GM19023 (cell line): Measurements from ENCODE around the gene CDK5RAP2.

Experiments
- ATAC-seq: cut with Tn5 transposase; IDR thresholded peaks from one replicate; pipeline ENCODE4 v1.9.1; 2021; ENCODE audit warnings: mild to moderate bottlenecking, moderate library complexity; ENCODE audit not compliant: unreplicated experiment

Gene CDK5RAP2

GRCh38 chr9:120362446-120362845, 217.5 kb downstream of the CDK5RAP2 start:
- no peak for ATAC-seq

- no peak for ATAC-seq
These were observed 218.4 kb downstream of the CDK5RAP2 start for GRCh38 chr9:120361551-120361950.

- no peak for ATAC-seq
These were observed 219.5 kb downstream of the CDK5RAP2 start for GRCh38 chr9:120360510-120360909.

GRCh38 chr9:120360046-120360445, 219.9 kb downstream of the CDK5RAP2 start:
- ATAC-seq = no peak

GRCh38 chr9:120358877-120359276, 221.1 kb downstream of the CDK5RAP2 start:
- no peak for ATAC-seq

GRCh38 chr9:120353506-120353905, 226.5 kb downstream of the CDK5RAP2 start:
- ATAC-seq = no peak

- ATAC-seq = no peak
These were observed 228.9 kb downstream of the CDK5RAP2 start for GRCh38 chr9:120351106-120351505.

- ATAC-seq = no peak
These were observed 229.4 kb downstream of the CDK5RAP2 start for GRCh38 chr9:120350596-120350995.

GRCh38 chr9:120348951-120349429, 231.0 kb downstream of the CDK5RAP2 start:
- ATAC-seq = no peak

- no peak for ATAC-seq
These were observed 234.6 kb downstream of the CDK5RAP2 start for GRCh38 chr9:120345379-120345778.

GRCh38 chr9:120344230-120344629, 235.7 kb downstream of the CDK5RAP2 start:
- no peak for ATAC-seq

- no peak for ATAC-seq
These were observed 236.6 kb downstream of the CDK5RAP2 start for GRCh38 chr9:120343416-120343815.
